HuH-7 (cell line): Measurements from ENCODE around the gene LOXL3.

Experiments used
- DNase-seq: peaks from one replicate; pipeline ENCODE4 v3.0.0; 2011; ENCODE audit warnings: low spot score

The LOXL3 gene

GRCh38 chr2:74505448-74506246 is 48.1 kb downstream of the LOXL3 start:
- DNase-seq: no peak

- DNase-seq: no peak
Observed at GRCh38 chr2:74504591-74504990, 49.2 kb downstream of the LOXL3 start.

- no peak for DNase-seq
Observed at GRCh38 chr2:74503506-74504475, 50.0 kb downstream of the LOXL3 start.

GRCh38 chr2:74502720-74503505 is 50.8 kb downstream of the LOXL3 start:
- DNase-seq: peak; percentile 59

- DNase-seq: peak; percentile 91
Observed at GRCh38 chr2:74502147-74502719, 51.5 kb downstream of the LOXL3 start.

- no peak for DNase-seq
Observed at GRCh38 chr2:74501335-74502071, 52.2 kb downstream of the LOXL3 start.

GRCh38 chr2:74500578-74500946 is 53.2 kb downstream of the LOXL3 start:
- no peak for DNase-seq

GRCh38 chr2:74499940-74500577 is 53.7 kb downstream of the LOXL3 start:
- DNase-seq: no peak

- peak; percentile 56 for DNase-seq
Observed at GRCh38 chr2:74499267-74499939, 54.3 kb downstream of the LOXL3 start, which contains the start of gene LBX2. TSS of gene LBX2 (minus strand) at chr2:74499603. CDS start at chr2:74499537, 66 bp downstream.

GRCh38 chr2:74498500-74499266 is 55.1 kb downstream of the LOXL3 start:
- DNase-seq: no peak

- no peak for DNase-seq
Observed at GRCh38 chr2:74497777-74498499, 55.8 kb downstream of the LOXL3 start.

GRCh38 chr2:74496997-74497776 is 56.6 kb downstream of the LOXL3 start:
- DNase-seq: no peak

- DNase-seq: no peak
Observed at GRCh38 chr2:74495440-74495839, 58.3 kb downstream of the LOXL3 start.

GRCh38 chr2:74493546-74493945 is 60.2 kb downstream of the LOXL3 start:
- no peak for DNase-seq

- DNase-seq: no peak
Observed at GRCh38 chr2:74491648-74492544, 61.8 kb downstream of the LOXL3 start.

GRCh38 chr2:74489906-74490305 is 63.8 kb downstream of the LOXL3 start:
- no peak for DNase-seq
